ENCODE results near the gene PKIG.

PKIG gene

DNA sequence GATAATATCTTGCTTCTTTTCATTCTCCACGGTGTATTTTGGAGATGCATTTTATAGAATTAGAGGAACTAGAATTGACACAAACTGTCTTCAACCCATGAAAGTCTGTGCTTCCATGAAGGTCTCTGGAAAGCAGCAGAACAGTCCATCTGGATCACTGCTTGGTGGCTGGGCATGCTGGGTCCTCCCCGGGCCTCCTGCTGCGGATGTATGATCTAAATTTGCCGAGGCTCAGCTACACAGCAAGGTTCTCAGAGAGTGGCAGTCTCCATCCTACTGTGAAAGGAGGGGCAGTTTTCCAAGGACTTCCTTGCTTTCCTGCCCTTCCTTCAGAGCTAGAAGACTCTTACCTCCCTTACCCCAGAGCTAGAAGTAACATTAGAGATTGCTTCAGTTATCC lies 15.1 kb downstream of the PKIG start:
- DNase-seq, result no peak

DNA sequence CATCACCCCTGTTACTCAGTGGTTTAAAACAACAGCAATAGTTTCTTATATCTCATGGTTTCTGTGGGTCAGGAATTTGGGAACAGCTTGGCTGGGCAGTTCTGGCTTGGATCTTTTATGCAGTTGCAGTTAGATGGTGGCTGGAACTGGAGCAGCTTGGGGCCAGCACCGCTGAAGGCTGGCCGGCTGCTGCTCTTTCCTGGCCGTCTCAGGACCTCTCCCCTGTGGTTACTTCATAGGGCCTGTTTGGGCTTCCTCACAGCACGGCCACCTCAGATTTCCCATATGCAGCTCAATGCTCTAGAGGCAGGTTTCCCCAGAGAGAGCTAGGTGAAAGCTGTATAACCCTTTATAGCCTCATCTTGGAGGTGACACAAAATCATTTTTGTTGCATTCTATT lies 15.6 kb downstream of the PKIG start:
- DNase-seq, result no peak

DNA sequence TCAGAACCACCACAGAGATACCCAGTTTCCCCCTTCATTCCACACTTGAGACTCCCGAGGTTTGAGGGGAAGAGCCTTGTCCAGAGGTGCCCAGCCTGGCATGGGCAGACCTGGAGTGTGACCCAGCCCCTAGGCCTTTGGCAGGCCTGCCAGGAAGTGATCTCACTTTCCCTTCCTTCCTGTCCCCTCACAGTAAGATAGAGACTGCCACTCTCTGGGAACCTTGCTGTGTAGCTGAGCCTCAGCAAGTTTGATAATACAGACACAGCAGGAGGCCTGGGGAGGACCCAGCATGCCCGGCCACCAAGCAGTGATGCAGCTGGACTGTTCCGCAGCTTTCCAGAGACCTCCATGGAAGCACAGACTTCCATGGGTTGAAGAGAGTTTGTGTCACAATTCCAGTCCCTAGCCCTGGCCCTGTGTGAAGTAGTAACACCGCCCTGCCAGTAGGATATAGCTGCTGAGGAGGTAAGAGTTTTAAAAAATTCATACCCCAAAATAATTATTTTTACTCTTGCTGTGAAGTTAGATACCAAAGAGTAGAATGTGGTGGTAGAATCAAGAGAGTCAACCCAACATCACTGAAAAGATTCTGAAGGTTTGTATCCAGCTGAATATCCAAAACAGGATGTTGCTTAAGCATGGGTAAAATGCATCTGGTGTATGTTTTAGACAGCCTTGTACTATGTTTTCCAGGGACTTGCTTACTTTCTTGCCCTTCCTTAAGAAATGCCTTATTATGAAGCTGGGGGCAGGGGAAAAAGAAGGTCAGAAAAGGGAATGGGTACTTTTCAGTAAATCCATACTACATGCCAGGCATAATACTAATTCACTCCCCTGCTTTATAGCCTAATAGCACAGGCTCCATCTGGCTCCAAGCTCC lies 16.3 kb downstream of the PKIG start:
- DNase-seq, result no peak

DNA sequence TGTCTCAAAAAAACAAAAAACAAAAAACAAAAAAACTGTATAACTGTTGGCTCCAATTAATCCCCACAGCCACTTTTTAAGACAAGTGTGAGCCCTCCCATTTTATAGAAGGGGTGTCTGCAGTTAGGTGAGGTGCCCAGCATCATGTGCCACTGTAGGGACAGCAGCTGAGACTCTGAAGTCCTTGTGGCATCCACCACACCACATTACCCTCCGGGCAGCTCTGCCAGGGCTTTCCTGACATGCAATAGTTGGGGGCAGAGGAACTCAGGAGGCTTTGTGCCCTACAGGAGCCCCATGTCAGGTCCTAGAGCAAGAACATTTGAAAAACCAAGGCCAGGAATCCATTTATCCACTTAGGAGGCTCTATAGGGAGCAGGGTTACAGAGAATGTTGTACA lies 17.3 kb downstream of the PKIG start:
- no peak for DNase-seq

DNA sequence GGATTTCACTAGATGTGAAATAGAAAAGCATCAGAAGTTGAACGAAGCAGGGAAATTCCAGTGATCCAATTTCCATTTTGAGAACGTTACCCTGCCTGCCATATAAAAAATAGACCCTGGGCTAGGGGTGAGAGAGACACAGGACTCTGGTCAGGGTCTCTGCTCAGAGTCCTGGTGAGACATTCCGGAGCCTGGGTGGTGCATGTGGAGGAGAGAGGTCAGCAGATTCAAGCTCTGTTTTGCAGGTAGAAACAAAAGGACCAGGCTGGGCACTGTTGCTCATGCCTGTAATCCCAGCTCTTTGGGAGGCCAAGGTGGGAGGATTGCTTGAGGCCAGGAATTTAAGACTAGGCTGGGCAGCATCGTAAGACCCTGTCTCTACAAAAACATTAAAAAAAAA lies 17.9 kb downstream of the PKIG start:
- DNase-seq, result no peak

DNA sequence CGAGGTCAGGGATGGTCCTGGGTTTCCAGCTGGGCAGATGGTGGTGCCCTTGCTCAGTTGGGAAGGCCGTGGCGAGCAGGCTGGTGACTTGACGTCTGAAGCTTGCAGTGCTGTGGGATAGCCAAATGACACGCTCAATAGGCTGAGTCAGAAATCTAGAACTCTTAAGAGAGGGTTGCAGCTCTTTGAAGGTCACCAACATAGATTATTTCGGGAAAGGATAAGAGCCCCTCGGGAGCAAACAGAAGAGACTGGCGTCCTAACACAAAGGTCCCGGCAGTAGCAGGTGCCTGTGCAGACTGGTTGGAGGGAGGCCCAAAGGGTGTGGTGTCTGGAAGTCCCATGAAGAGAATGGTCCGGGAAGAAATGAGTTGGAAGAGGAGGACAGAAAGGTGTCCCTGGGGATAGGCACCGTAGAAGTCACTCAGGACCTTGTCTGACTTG lies 18.4 kb downstream of the PKIG start:
- no peak for DNase-seq

DNA sequence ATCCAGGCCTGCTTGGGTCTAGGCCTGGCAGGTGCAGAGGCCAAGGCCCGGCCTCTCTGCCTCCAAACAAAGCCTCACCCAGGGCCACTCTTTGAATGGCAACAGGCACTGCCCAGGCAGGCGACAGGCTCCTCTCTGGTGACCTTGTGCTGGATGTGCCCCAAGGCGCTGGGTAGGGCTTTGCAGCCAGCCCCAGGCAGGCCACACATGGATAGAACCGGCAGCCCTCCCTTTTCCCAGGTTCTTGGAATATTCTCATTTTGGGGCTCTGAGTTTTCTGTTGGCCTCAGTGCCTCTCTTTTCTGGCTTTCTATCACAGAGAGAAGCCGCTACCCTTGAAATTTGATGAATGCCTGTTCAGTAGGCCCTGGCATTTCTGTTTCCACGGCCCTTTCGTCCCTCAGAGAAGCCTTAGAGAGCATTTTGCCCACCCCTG lies 18.9 kb downstream of the PKIG start:
- DNase-seq, result no peak

DNA sequence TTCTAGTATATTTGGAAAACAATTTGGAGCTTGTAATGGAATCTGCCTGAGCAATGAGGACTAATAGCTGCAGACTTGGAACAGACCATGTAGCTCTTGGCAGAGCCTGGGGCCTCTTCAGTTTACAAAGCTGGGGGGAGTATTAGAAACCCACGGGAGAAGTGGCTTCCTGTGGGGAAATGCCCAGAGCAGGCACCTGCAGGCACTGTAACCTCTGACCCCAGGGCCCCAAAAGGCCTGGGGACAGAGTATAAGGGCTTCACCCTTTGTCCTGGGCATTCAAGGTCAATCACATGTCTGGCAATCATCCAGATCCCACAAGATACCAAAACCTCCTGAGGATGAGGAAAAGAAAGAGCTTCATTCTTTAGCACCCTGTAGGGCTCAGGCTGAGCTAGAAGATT lies 19.4 kb downstream of the PKIG start:
- DNase-seq, result no peak

DNA sequence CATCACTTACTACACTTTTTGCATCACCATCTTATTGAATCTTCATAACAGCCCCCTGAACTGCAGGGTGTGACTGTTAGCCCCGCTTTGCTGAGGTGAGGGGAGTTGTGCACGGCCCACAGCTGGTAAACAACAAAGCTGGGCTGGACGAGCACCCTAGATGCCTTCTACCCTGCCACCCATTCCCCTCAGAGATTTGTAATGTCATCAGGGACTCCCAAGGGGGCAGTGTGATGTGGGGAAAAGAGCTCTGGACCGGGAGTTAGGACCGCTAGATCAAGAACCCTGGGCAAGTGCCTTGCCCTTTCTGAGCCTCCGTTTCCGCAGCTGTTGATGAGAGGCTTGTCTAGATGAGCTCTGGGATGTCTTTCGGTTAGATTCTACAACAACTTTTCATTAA lies 20.9 kb downstream of the PKIG start:
- no peak for DNase-seq

DNA sequence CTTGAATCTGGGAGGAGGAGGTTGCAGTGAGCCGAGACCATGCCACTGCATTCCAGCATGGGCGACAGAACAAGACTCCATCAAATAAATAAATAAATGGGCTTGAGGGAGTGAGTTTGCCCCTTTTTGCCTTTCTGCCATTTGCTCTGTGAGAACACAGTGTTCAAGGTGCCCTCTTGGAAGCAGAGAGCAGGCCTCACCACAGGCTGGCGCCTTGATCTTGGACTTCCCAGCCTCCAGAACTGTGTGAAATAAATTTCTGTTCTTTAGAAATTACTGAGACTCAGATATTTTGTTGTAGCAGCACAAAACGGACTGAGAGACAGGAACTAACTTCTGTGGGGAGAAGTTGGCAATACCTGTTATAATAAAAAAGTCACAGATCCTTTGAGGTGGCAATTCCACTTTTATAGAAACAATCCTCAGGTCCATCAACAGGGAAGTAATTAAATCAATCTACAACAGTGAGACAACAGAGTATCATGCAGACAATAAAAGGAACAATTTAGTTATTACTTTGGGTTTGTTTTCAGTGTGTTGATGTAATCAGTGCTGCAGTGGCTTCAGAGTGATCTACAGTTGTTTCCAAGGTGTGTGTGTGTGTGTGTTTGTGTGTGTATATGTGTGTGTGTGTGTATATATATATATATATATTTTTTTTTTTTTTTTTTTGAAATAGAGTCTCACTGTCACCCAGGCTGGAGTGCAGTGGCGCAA lies 24.5 kb downstream of the PKIG start:
- DNase-seq, result no peak

DNA sequence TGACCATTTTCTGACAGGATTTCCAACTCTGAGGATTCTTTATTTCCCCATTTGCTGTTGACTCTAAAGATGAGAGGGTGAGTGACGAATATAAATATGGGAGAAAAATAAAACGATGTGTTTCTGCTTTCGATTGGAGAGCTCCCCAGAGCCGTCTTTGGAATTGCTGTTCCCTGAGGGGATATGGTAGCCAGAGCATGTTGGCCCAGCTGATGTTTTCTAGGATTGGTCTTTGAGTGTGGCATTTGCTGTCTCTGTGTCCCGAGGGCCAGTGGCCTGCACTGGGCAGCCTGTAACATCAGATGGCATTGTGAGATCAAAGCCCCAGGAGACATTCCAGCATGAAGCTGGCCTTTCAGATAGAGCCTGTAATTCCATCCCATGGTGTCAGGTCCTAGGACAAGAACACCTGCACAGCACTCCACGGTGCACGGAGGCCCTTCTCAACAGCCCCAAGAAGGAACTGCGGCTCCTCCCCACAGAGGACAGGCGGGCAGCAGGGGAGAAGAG lies 26.7 kb downstream of the PKIG start:
- no peak for DNase-seq

DNA sequence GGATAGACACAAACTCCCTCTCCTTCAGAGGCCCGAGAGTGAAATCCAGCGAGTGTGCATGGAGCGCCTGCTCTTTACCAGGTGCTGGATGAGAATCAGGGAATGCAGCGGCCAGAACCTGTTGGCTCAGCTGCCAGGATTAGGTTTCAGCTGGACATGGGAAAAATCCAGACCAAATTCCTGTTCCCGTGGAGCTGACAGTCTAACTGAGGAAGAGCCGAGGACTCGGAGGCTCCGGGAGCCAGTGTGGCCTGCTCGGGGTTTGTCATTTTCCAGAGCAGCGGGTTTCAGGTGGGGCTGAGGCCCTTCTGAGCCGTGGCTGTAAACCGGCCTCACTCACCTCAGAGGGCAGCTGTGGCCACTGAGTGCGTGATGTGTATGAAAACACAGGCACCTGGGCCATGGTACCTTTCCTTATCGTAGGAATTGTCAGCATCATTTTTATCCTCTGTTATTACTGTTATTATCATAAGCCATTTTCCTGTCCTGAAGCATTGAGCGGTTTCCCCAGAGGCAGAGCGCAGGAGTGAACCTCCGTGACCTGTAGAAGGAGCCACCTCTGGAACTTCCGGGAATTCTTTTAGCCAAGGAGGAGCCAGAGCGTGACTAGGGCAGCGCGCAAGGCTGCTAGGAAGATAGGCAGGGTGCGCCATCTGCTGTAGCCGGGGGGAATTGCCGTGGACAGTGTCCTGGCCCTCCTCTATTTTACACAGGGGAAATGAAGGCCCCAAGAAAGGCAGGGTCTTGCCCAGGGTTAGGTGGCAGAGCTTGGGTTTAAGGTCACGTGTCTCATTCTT lies 27.3 kb downstream of the PKIG start:
- peak; percentile 50 for DNase-seq

DNA sequence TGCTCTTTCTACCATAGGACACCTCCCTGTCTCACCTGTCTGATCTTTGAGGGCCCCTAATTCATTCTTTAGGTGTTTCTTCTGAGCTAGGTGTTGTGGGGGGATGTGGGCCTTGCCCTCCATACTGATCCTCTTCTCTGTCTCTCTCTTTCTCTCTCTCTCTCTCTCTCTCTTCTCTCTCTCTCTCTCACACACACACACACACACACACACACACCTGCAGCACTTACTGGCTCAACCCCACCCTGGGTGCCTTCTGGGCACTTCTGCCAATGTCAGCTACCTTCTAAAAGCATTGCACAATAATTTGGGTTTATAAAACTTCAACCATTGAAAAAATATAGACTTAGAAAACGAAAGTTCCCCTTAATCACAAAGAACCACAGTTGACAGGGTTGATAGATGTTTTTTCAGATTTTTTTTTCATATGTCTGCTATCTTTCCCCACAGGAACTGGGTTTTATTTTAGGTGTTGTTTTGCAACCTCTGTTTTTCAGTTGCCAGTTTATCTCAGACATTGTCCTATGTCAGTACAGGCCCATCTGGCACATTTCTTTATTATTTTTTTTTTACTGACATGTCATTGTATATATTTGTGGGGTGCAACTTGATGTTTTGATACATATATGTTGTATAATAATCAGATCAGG lies 28.1 kb downstream of the PKIG start:
- no peak for DNase-seq

DNA sequence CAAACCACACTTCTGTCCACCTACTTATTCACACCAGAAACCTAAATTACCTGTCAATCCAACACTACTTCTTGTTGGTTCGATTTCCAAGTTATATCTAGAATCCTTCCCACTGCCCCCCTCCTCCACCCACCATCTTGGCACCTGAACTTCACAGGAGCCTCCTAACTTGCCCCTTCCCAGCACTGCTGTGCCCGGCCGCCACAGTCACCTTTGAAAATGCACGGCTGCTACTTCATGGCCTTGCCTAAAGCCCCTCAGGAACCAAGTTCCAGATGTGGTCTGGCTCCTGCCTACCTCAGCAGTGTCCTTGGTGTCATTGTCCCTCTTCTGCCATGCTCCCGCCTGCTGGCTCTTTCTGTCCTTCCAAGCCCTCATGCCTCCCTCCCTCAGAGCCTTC lies 31.2 kb downstream of the PKIG start:
- no peak for DNase-seq

DNA sequence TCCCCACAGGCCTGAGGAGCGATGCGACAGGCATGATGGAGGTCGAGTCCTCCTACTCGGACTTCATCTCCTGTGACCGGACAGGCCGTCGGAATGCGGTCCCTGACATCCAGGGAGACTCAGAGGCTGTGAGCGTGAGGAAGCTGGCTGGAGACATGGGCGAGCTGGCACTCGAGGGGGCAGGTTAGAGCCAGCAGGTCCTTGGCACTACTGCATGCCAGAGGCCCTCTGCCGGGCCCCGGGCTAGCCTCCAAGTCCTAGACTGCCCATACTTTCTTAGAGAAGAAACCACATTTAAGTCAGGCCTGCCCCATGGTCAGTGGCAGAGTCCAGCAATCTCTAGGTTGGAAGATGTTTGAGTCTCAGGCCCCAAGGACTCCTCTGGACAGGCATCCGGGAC lies 32.1 kb downstream of the PKIG start:
- no peak for DNase-seq

DNA sequence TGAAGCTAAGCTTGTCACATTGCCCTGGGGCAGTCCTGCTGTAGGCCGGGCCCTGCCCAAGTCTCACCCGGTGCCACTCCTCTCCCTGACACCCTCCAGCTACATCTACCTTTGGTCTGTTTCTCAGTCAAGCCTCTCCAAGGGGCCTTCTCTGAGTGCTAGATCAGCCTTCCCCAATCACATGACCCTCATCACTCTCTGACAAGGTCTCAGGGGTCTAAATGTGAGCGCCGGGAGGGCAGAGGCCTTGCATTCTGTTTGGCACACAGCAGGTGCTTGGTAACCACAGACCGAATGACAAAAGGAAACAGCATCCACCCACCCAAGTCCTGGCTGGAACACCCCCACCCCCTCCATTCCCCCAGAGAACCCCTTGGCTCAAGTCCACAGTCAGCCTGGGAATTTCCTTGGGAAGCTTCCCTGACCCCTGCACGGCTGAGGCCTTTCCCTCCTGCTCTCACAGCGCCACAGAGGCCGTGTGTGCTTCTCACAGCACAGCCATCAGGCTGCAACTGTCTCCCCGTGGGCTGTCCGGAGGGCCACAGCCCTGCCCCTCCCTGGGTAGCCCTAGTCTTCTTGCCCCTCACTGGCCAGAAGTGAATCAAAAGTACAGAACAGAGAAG lies 32.9 kb downstream of the PKIG start:
- no peak for DNase-seq

DNA sequence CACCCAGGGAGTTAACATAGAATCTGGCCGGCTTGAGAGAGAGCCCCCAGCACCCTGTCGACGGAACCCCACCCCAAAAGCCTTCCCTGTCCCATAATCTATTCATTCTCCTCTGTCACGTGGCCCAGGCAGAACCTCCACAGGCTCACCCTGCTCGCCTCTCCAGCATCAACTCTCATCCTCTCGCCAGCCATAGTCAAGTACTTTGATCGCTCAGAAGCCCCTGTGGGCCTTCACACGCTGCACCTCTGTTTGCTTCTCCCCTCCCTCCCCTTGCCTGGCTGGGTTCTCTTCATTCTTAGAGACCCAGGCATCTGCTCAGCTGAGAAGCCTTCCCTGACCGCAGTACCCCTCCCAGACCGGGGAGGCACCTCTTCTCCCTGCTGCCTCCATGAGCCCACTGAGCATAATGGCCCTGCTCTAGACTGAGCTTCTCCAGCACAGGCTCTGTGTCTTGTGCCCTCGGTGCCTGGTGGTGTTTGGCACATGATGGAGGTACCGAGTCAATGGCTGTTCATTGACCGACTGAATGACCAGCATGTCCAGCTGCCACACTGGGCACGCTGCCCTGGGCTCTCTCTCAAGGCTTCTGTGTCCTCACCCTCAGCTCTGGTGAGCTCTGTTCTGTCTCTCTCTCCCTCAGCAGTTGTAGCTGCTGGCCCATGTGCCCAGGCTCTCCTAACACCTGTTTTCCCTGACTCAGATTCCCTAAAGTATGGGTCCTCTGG lies 33.7 kb downstream of the PKIG start:
- no peak for DNase-seq

DNA sequence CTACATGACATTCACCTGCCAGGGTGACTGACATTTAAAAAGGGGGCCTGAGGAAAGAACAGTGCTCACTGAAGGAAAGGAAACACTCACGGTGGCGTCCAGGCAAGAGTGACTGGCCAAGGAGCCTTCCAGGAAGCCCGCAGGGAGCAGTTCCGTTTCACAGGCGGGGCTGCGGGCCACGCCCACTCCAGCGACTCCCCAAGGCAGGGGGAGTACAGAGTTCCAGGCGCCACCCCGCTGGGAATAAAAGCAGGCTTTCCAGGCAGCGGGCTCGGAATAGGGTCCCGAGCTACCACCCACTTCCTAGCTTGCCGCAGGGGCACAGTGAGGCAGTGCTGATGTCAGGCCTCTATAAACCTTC lies 34.2 kb downstream of the PKIG start:
- no peak for DNase-seq

DNA sequence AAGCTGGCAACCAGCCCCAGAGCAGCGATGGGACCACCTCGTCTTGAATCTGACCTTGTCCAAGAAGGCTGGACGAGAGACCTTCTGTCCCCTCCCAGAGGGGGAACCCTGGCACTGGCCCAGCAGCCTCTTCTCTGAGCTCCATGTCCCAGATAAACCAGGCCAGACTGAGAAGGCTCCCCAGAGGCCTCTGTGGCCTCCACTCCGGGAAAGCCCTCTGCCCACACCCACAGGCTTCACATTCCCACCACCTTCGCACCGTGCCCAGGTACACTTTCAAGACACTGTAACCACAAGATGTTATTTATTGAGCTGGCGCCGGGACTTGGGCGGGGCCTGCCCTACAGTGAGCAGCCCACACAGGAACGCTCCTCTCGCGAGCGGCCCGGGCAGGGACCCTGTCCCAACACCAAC lies 35.9 kb downstream of the PKIG start:
- DNase-seq, result no peak

DNA sequence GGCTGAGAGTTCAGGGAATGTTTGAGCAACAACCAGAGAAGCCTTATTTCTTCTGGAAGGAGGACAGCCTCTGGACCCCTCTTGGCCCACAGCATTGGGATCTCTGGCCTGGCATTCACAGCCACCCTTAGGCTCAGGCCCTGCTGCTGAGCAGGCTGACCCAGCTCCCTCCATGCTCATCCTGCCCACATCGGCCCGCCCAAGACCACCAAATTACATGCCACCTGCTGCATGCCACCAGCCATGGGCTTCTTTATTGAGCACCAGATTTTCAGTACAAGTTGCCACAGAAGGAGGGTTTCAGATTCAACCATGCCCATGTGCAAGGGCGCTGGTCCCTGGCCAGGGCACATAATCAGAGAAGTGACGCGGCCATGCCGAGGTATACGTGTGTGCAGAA lies 36.9 kb downstream of the PKIG start:
- DNase-seq, result no peak

DNA sequence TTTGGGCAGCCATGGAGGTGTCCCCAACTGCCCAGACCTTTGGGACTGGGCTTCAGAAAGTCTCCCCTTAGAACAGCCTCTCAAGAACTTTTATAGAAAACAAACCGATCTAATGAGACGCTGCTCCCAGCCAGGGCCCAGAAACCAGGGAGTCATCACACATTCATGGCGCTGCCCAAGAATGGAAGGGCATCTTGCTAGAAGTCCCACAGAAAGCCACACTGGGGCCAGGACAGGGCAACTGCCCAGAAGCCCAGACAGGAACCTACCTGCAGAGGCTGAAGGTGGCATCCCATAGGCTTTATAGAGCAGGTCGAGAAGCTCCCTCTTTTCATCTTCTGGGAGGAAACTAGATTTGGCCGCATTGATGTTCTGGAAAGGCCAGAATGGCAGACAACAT lies 37.7 kb downstream of the PKIG start:
- DNase-seq, result no peak

DNA sequence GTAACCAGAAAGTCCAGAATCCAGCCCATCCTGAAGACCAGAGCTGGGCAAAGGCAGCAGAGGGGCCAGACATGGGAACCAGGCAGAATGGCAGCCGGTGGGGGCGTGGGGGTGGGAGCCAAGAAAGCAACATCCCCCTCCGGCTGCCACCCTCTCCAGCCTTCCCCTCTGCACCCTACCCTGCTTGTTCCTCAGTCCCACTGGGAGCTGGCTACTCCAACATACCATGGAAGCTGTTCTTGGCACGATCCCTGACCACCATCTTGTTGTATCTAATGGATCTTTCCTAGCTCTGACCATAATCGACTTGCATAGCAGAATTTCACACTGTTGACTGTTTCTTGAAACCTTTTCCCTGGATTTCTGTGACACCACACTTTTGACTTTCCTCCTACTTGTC lies 38.9 kb downstream of the PKIG start:
- no peak for DNase-seq
